GM23338 (cell line): ENCODE data around the gene PFKP. TPM values are rescaled to one million over a fixed set of nuclear protein-coding genes. Genes with fewer than 3 reads are reported as not detected.

Experiments
- ATAC-seq: fragments of 200-7000 bp; cut with Tn5 transposase; 3 replicates; pipeline ENCODE4 v1.9.1; 2020
- DNase-seq: peaks from one replicate; pipeline ENCODE4 v3.0.0-alpha.2; 2015; ENCODE audit warnings: low spot score
- H2AFZ ChIP-seq: fragments of 200-600 bp; sonication (generic); 2 replicates; pipeline ENCODE4 v1.8.0; 2016; ENCODE audit warnings: antibody characterized with exemption, mild to moderate bottlenecking, moderate library complexity
- H3F3A ChIP-seq: fragments of 200-600 bp; sonication (generic); replicated peaks from 2 replicates; pipeline ENCODE4 v1.8.0; 2017; ENCODE audit warnings: antibody characterized with exemption, mixed run types, low read depth
- H3K27ac ChIP-seq: fragments of 200-600 bp; sonication (generic); 2 replicates; pipeline ENCODE4 v1.6.1; 2016; ENCODE audit warnings: low read depth
- H3K27me3 ChIP-seq: fragments of 200-600 bp; sonication (generic); 2 replicates; pipeline ENCODE4 v1.8.0; 2016; ENCODE audit warnings: mild to moderate bottlenecking, mixed run types, moderate library complexity; ENCODE audit not compliant: insufficient read depth
- H3K36me3 ChIP-seq: fragments of 200-600 bp; sonication (generic); 2 replicates; pipeline ENCODE4 v1.8.0; 2016; ENCODE audit warnings: mild to moderate bottlenecking; ENCODE audit not compliant: insufficient read depth
- H3K4me1 ChIP-seq: fragments of 200-600 bp; sonication (generic); 2 replicates; pipeline ENCODE4 v1.8.0; 2016; ENCODE audit warnings: mild to moderate bottlenecking, moderate library complexity; ENCODE audit not compliant: insufficient read depth
- H3K4me2 ChIP-seq: fragments of 200-600 bp; sonication (generic); 2 replicates; pipeline ENCODE4 v1.7.1; 2017; ENCODE audit warnings: mixed run types
- H3K4me3 ChIP-seq: fragments of 200-600 bp; sonication (generic); 2 replicates; pipeline ENCODE4 v1.6.1; 2016; ENCODE audit warnings: mixed run types
- H3K79me2 ChIP-seq: fragments of 200-600 bp; sonication (generic); replicated peaks from 2 replicates; pipeline ENCODE4 v1.8.0; 2017; ENCODE audit warnings: mild to moderate bottlenecking; ENCODE audit not compliant: insufficient read depth
- H3K9me2 ChIP-seq: fragments of 200-600 bp; sonication (generic); 2 replicates; pipeline ENCODE4 v1.8.0; 2017; ENCODE audit not compliant: insufficient read depth
- H4K20me1 ChIP-seq: fragments of 200-600 bp; sonication (generic); replicated peaks from 2 replicates; pipeline ENCODE4 v1.8.0; 2017; ENCODE audit warnings: mild to moderate bottlenecking; ENCODE audit not compliant: insufficient read depth
- H3K27ac Mint-ChIP-seq: 2 replicates; pipeline ENCODE4 v1.8.0; 2020; ENCODE audit warnings: inconsistent platforms, mild to moderate bottlenecking, moderate library complexity, mixed read lengths
- H3K27me3 Mint-ChIP-seq: 3 replicates; pipeline ENCODE4 v1.8.0; 2022; ENCODE audit warnings: low read depth, mild to moderate bottlenecking, moderate library complexity, mixed read lengths, inconsistent platforms; ENCODE audit not compliant: insufficient read depth, poor library complexity
- H3K36me3 Mint-ChIP-seq: 3 replicates; pipeline ENCODE4 v1.8.0; 2021; ENCODE audit warnings: low read depth, mild to moderate bottlenecking, inconsistent platforms, moderate library complexity, mixed read lengths
- H3K4me1 Mint-ChIP-seq: 3 replicates; pipeline ENCODE4 v1.8.0; 2020; ENCODE audit warnings: mild to moderate bottlenecking, inconsistent platforms, mixed read lengths
- H3K4me3 Mint-ChIP-seq: 3 replicates; pipeline ENCODE4 v1.8.0; 2021; ENCODE audit warnings: moderate library complexity, mild to moderate bottlenecking, inconsistent platforms, mixed read lengths
- H3K9me3 Mint-ChIP-seq: 3 replicates; pipeline ENCODE4 v1.8.0; 2020; ENCODE audit warnings: moderate library complexity, mild to moderate bottlenecking, inconsistent platforms, mixed read lengths
- EZH2phosphoT487 ChIP-seq: fragments of 200-600 bp; sonication (generic); IDR thresholded peaks from one replicate; pipeline ENCODE4 v1.8.1; 2018; ENCODE audit warnings: antibody characterized with exemption; ENCODE audit not compliant: unreplicated experiment
- JUNB ChIP-seq: IDR thresholded peaks from one replicate; pipeline ENCODE4 v1.6.1; 2016; ENCODE audit warnings: antibody characterized with exemption; ENCODE audit not compliant: unreplicated experiment
- NANOG ChIP-seq: IDR thresholded peaks from 2 replicates; pipeline ENCODE4 v1.6.1; 2016; ENCODE audit warnings: antibody characterized with exemption, borderline replicate concordance
- ZNF114 ChIP-seq: fragments of 250-450 bp; sonication (Bioruptor Pico); IDR thresholded peaks from 2 replicates; pipeline ENCODE4 v1.5.0; 2020; ENCODE audit warnings: mild to moderate bottlenecking, moderate library complexity
- ZNF331 ChIP-seq: fragments of 250-450 bp; sonication (Bioruptor Pico); IDR thresholded peaks from 2 replicates; pipeline ENCODE4 v1.5.0; 2020; ENCODE audit warnings: low read depth, mild to moderate bottlenecking, moderate library complexity
- polyA plus RNA-seq: library from polyadenylated mRNA; unstranded; fragments of >200 nt; fragmentation: Nextera tagmentation; extraction: Ambion mirVana; gene quantifications from 2 replicates; pipeline ENCODE4 v1.2.1, GENCODE V29; 2016
- total RNA-seq: library from RNA; depleted of rRNA; stranded (reverse); fragments of >200 nt; shearing (Covaris generic); gene quantifications from 2 replicates; pipeline ENCODE4 v1.2.3, GENCODE V29; 2014
- TF ChIP-seq, protein P1 (sequence below), 2 experiments: fragments of 200-600 bp in 1 of 2; sonication (generic) in 1 of 2; conservative IDR thresholded peaks; 2 replicates each; pipeline versions ENCODE4 v1.5.1 to v1.6.1; 2016 to 2017; ENCODE audit warnings: antibody characterized with exemption in 2 of 2, low read depth in 2 of 2, mild to moderate bottlenecking in 2 of 2, moderate library complexity in 1 of 2
- TF ChIP-seq, protein P2 (sequence below): fragments of 250-450 bp; sonication (Bioruptor Pico); IDR thresholded peaks from 2 replicates; pipeline ENCODE4 v1.5.0; 2020; ENCODE audit warnings: mild to moderate bottlenecking, moderate library complexity

Gene PFKP
- total and polyA plus RNA-seq, 2 experiments from 2014 or later, result 56.3 to 120 TPM

DNA sequence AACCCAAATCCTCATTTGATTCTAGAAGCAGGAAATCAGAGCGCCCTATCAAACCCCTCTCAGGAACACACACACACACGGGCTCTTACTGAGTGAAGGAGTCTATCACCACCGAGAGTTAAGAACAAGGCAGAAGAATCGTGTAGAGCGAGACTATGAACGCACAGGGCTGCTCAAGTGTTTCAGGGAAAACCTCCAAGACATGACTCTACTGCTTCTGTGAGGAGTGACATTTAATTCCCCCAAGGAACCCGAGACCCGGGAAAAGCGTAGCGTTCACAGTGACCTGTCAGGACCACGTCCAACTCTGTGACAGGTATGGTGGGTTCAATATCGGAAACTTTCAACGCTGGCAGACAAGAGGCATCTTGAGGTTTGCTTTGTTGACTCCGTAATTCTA lies 83.6 kb downstream of the PFKP start:
- Histone ChIP-seq H3F3A (no peaks in the 10 kb centered on the region), H3K27ac (no peak overlapping the region), H3K9me2 (no peaks in the 10 kb centered on the region), H3K4me1 (no peaks in the 10 kb centered on the region), H3K4me3 (no peak overlapping the region), H3K4me2 (no peak overlapping the region), H3K79me2 (no peaks in the 10 kb centered on the region), H2AFZ (no peak overlapping the region), H3K27me3 (no peaks in the 10 kb centered on the region), H3K36me3 (peaks cover 3% of the 10 kb centered on the region; the same call in 1 of the 2 replicates), H4K20me1 (no peaks in the 10 kb centered on the region)
- TF ChIP-seq JUNB (no peak), EZH2phosphoT487 (no peak)
- Mint-ChIP-seq H3K4me1 (no peaks in the 10 kb centered on the region), H3K4me3 (no peak overlapping the region), H3K36me3 (peaks cover 60% of the 10 kb centered on the region; the same call in 2 of the 3 replicates), H3K9me3 (no peaks in the 10 kb centered on the region), H3K27me3 (no peaks in the 10 kb centered on the region), H3K27ac (no peak overlapping the region)
- DNase-seq (no peak), ATAC-seq (no peak)

DNA sequence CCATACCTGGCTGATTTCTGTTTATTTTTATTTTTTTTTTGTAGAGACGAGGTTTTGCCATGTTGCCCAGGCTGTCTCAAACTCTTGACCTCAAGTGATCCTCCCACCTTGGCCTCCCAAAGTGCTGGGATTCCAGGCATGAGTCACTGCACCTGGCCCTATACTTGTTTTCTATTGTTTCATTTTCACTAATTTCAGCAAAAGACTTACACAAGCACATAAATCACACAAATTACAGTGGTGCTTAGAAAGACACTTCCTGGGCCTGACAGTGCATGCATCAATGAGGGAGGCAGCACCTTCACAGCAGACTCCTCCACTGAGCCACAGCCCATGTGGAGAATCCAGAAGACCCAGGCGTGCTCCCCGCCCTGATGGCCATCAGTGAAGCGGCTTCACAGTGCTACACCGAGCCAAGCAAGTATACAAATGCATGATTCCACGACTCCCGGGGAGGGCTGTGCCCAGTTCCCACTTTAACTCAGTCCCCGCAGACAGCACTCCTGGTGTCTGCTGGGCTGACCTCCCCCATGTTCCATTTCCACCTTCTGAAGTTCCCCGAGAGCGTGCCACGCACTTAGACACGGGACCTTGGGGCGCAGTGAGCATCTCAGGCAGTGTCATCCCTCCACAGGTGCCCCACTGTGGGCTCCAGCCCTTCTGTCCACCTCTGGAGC lies 84.7 kb downstream of the PFKP start:
- Histone ChIP-seq H3K36me3 (peaks cover 3% of the 10 kb centered on the region; the same call in 1 of the 2 replicates), H2AFZ (no peak overlapping the region), H4K20me1 (no peaks in the 10 kb centered on the region), H3K4me1 (no peaks in the 10 kb centered on the region), H3K27me3 (no peaks in the 10 kb centered on the region), H3K27ac (no peak overlapping the region), H3K4me2 (no peak overlapping the region), H3K9me2 (no peaks in the 10 kb centered on the region), H3K79me2 (no peaks in the 10 kb centered on the region), H3F3A (no peaks in the 10 kb centered on the region), H3K4me3 (no peak overlapping the region)
- TF ChIP-seq ZNF114 (CRISPR knock-in tag), result no peak
- TF ChIP-seq, protein P1, sequence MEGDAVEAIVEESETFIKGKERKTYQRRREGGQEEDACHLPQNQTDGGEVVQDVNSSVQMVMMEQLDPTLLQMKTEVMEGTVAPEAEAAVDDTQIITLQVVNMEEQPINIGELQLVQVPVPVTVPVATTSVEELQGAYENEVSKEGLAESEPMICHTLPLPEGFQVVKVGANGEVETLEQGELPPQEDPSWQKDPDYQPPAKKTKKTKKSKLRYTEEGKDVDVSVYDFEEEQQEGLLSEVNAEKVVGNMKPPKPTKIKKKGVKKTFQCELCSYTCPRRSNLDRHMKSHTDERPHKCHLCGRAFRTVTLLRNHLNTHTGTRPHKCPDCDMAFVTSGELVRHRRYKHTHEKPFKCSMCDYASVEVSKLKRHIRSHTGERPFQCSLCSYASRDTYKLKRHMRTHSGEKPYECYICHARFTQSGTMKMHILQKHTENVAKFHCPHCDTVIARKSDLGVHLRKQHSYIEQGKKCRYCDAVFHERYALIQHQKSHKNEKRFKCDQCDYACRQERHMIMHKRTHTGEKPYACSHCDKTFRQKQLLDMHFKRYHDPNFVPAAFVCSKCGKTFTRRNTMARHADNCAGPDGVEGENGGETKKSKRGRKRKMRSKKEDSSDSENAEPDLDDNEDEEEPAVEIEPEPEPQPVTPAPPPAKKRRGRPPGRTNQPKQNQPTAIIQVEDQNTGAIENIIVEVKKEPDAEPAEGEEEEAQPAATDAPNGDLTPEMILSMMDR (conservative IDR thresholded peaks at IDR 0.05; ENCODE audit: low read depth in 2 of 2), result no peak
- TF ChIP-seq JUNB, result no peak
- TF ChIP-seq, protein P2, sequence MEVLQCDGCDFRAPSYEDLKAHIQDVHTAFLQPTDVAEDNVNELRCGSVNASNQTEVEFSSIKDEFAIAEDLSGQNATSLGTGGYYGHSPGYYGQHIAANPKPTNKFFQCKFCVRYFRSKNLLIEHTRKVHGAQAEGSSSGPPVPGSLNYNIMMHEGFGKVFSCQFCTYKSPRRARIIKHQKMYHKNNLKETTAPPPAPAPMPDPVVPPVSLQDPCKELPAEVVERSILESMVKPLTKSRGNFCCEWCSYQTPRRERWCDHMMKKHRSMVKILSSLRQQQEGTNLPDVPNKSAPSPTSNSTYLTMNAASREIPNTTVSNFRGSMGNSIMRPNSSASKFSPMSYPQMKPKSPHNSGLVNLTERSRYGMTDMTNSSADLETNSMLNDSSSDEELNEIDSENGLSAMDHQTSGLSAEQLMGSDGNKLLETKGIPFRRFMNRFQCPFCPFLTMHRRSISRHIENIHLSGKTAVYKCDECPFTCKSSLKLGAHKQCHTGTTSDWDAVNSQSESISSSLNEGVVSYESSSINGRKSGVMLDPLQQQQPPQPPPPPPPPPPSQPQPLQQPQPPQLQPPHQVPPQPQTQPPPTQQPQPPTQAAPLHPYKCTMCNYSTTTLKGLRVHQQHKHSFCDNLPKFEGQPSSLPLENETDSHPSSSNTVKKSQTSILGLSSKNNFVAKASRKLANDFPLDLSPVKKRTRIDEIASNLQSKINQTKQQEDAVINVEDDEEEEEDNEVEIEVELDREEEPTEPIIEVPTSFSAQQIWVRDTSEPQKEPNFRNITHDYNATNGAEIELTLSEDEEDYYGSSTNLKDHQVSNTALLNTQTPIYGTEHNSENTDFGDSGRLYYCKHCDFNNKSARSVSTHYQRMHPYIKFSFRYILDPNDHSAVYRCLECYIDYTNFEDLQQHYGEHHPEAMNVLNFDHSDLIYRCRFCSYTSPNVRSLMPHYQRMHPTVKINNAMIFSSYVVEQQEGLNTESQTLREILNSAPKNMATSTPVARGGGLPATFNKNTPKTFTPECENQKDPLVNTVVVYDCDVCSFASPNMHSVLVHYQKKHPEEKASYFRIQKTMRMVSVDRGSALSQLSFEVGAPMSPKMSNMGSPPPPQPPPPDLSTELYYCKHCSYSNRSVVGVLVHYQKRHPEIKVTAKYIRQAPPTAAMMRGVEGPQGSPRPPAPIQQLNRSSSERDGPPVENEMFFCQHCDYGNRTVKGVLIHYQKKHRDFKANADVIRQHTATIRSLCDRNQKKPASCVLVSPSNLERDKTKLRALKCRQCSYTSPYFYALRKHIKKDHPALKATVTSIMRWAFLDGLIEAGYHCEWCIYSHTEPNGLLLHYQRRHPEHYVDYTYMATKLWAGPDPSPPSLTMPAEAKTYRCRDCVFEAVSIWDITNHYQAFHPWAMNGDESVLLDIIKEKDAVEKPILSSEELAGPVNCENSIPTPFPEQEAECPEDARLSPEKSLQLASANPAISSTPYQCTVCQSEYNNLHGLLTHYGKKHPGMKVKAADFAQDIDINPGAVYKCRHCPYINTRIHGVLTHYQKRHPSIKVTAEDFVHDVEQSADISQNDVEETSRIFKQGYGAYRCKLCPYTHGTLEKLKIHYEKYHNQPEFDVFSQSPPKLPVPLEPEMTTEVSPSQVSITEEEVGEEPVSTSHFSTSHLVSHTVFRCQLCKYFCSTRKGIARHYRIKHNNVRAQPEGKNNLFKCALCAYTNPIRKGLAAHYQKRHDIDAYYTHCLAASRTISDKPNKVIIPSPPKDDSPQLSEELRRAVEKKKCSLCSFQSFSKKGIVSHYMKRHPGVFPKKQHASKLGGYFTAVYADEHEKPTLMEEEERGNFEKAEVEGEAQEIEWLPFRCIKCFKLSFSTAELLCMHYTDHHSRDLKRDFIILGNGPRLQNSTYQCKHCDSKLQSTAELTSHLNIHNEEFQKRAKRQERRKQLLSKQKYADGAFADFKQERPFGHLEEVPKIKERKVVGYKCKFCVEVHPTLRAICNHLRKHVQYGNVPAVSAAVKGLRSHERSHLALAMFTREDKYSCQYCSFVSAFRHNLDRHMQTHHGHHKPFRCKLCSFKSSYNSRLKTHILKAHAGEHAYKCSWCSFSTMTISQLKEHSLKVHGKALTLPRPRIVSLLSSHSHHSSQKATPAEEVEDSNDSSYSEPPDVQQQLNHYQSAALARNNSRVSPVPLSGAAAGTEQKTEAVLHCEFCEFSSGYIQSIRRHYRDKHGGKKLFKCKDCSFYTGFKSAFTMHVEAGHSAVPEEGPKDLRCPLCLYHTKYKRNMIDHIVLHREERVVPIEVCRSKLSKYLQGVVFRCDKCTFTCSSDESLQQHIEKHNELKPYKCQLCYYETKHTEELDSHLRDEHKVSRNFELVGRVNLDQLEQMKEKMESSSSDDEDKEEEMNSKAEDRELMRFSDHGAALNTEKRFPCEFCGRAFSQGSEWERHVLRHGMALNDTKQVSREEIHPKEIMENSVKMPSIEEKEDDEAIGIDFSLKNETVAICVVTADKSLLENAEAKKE, result no peak
- no peak for TF ChIP-seq NANOG
- no peak for TF ChIP-seq ZNF331
- Mint-ChIP-seq H3K36me3 (peaks cover 61% of the 10 kb centered on the region; the same call in 2 of the 3 replicates), H3K4me3 (no peak overlapping the region), H3K9me3 (no peaks in the 10 kb centered on the region), H3K4me1 (no peaks in the 10 kb centered on the region), H3K27ac (no peak overlapping the region), H3K27me3 (no peaks in the 10 kb centered on the region)
- DNase-seq, result no peak
- ATAC-seq, result no peak
